Measurements from ENCODE around the gene GAB3. TPM values are rescaled to one million over a fixed set of nuclear protein-coding genes. Genes with fewer than 3 reads are reported as not detected.

GAB3 gene
- polyA plus RNA-seq, 3 donors, result 6.2 to 44.0 (median 9.5) TPM

DNA sequence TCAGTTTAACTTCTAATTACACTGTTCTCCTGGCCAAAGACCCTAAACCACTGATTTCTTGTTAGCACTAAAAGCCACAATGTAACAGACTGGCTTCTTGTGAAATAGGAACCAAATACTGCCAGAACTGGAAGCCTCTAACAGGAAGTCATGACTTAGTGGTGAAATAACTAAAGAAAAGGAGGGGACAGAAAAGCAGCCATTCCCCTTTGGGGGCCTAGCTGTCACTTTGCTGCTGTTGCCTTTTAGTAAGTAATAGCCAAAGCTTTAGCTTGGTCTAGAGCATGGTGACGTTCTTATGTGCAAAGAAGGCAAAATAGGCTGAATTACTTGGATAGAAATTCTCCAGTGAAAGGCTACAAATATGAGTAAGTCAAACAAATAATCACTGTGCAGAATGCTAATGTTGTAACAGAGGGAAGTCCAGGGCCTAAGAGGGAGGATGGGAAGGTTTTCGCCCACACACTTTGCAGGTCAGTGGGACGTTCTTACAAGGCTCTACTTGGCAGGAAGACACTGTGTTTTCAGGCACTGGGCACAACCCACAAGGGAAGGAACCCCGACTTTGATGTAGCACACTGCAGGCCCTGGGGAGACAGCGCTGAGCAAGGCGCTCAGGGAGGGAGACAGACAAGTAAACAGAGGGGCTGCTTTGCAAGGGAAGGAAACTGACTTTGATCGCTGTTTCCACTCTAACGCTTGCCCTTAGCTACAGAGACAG, 16.7 kb downstream of the GAB3 start:
- Histone ChIP-seq H3K9ac (ENCODE audit: insufficient read depth, low read length, poor library complexity, severe bottlenecking) (peak overlapping the region; percentile 15), H4K20me1 (ENCODE audit: insufficient read depth, low read length) (no peaks in the 10 kb centered on the region), H3K4me1 (ENCODE audit: control insufficient read depth in 1 of 2, insufficient read depth in 2 of 2, low read length in 2 of 2) (peaks cover 98 to 99% of the 10 kb centered on the region in 2 donors), H3K79me2 (ENCODE audit: insufficient read depth, low read length) (peaks cover 85% of the 10 kb centered on the region), H3K4me3 (replicated peaks in 1 of 3; ENCODE audit: low read depth in 2 of 3, low read length in 3 of 3) (peak overlapping the region in 2 of 3 experiments; percentile 19 to 52), H3K9me3 (replicated peaks in 1 of 2; ENCODE audit: control insufficient read depth in 1 of 2, insufficient read depth in 1 of 2, low read length in 2 of 2) (no peaks in the 10 kb centered on the region), H3K4me2 (replicated peaks; ENCODE audit: extremely low read depth, low read length, poor library complexity, severe bottlenecking) (peak overlapping the region; percentile 66), H3K27ac (ENCODE audit: low read depth in 1 of 2, low read length in 2 of 2) (peak overlapping the region; percentile 83 to 91), H3K36me3 (replicated peaks in 1 of 2; ENCODE audit: control insufficient read depth in 1 of 2, insufficient read depth in 2 of 2, low read length in 2 of 2) (no peaks in the 10 kb centered on the region), H3K27me3 (ENCODE audit: control insufficient read depth in 2 of 2, insufficient read depth in 2 of 2, low read length in 2 of 2) (no peaks in the 10 kb centered on the region), H2AFZ (ENCODE audit: insufficient read depth, low read depth, low read length, poor library complexity, severe bottlenecking) (no peak overlapping the region)
- peaks cover 94% of the 10 kb centered on the region for H3K4me1 Mint-ChIP-seq
- TF ChIP-seq, protein P1, sequence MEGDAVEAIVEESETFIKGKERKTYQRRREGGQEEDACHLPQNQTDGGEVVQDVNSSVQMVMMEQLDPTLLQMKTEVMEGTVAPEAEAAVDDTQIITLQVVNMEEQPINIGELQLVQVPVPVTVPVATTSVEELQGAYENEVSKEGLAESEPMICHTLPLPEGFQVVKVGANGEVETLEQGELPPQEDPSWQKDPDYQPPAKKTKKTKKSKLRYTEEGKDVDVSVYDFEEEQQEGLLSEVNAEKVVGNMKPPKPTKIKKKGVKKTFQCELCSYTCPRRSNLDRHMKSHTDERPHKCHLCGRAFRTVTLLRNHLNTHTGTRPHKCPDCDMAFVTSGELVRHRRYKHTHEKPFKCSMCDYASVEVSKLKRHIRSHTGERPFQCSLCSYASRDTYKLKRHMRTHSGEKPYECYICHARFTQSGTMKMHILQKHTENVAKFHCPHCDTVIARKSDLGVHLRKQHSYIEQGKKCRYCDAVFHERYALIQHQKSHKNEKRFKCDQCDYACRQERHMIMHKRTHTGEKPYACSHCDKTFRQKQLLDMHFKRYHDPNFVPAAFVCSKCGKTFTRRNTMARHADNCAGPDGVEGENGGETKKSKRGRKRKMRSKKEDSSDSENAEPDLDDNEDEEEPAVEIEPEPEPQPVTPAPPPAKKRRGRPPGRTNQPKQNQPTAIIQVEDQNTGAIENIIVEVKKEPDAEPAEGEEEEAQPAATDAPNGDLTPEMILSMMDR (IDR thresholded peaks at IDR 0.05), result no peak
- peak overlapping the region; percentile 92 to 97 (median 95) for H3K27ac Mint-ChIP-seq
- peaks cover 8 to 12% of the 10 kb centered on the region in 2 donors for H3K36me3 Mint-ChIP-seq
- WGBS (ENCODE audit: insufficient coverage), result 0% methylated on average over 4 of the region's 8 CpGs
- peak overlapping the region; percentile 72 to 78 for H3K4me3 Mint-ChIP-seq
- intact Hi-C loops (cut with micrococcal nuclease), result no loop called here
- peak in 2 of 3 donors; percentile 75 to 88 for DNase-seq
- H3K9me3 Mint-ChIP-seq, result peaks cover 0 to 3% (median 0%) of the 10 kb centered on the region in 7 donors
- H3K27me3 Mint-ChIP-seq (ENCODE audit: low read depth in 3 of 3), result peaks cover 0 to 2% (median 0%) of the 10 kb centered on the region in 3 donors

DNA sequence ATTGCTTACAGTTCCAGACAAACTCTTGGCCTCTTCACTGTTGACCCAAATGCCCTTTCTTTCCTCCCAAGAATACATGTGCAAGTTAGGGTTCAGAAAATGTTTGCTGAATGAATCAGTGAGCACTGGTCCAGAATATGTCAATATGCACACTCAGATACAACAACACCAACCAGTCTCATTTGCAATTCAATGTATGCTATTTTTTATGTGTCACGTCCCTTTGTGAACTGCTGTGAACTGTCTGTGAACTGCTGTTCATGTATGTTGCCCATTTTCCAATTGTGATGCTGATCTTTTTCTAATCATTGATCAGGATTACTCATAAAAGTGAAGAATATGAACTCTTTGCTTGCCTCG, 17.8 kb downstream of the GAB3 start:
- Mint-ChIP-seq H3K4me3 (peak overlapping the region; percentile 39 to 71), H3K27ac (peak overlapping the region; percentile 92 to 97 (median 95)), H3K27me3 (ENCODE audit: low read depth in 3 of 3) (peaks cover 0 to 2% (median 0%) of the 10 kb centered on the region in 3 donors), H3K4me1 (peaks cover 96% of the 10 kb centered on the region), H3K36me3 (peaks cover 8 to 12% of the 10 kb centered on the region in 2 donors), H3K9me3 (peaks cover 0 to 5% (median 0%) of the 10 kb centered on the region in 7 donors)
- no CpG with 5 or more reads among the region's 2 CpGs for WGBS (ENCODE audit: insufficient coverage)
- H3K36me3 ChIP-seq (replicated peaks in 1 of 2; ENCODE audit: control insufficient read depth in 1 of 2, insufficient read depth in 2 of 2, low read length in 2 of 2), result no peaks in the 10 kb centered on the region
- H3K79me2 ChIP-seq (ENCODE audit: insufficient read depth, low read length), result peaks cover 86% of the 10 kb centered on the region
- H3K4me1 ChIP-seq (ENCODE audit: control insufficient read depth in 1 of 2, insufficient read depth in 2 of 2, low read length in 2 of 2), result peaks cover 98 to 99% of the 10 kb centered on the region in 2 donors
- H3K27ac ChIP-seq (ENCODE audit: low read depth in 1 of 2, low read length in 2 of 2), result peak overlapping the region; percentile 40 to 83
- H4K20me1 ChIP-seq (ENCODE audit: insufficient read depth, low read length), result no peaks in the 10 kb centered on the region
- H3K9ac ChIP-seq (ENCODE audit: insufficient read depth, low read length, poor library complexity, severe bottlenecking), result no peak overlapping the region
- peak overlapping the region in 1 of 3 experiments; percentile 45 for H3K4me3 ChIP-seq (replicated peaks in 1 of 3; ENCODE audit: low read depth in 2 of 3, low read length in 3 of 3)
- H3K4me2 ChIP-seq (replicated peaks; ENCODE audit: extremely low read depth, low read length, poor library complexity, severe bottlenecking), result peak overlapping the region; percentile 66
- no peaks in the 10 kb centered on the region for H3K27me3 ChIP-seq (ENCODE audit: control insufficient read depth in 2 of 2, insufficient read depth in 2 of 2, low read length in 2 of 2)
- DNase-seq, result no peak
- H2AFZ ChIP-seq (ENCODE audit: insufficient read depth, low read depth, low read length, poor library complexity, severe bottlenecking), result no peak overlapping the region
- TF ChIP-seq, protein P1 (IDR thresholded peaks at IDR 0.05), result no peak
- intact Hi-C loops (cut with micrococcal nuclease), result no loop called here
- no peaks in the 10 kb centered on the region for H3K9me3 ChIP-seq (replicated peaks in 1 of 2; ENCODE audit: control insufficient read depth in 1 of 2, insufficient read depth in 1 of 2, low read length in 2 of 2)

Measured in CD14-positive monocyte (primary cell).